ENCODE measurements around the gene BMP8A. TPM values are rescaled to one million over a fixed set of nuclear protein-coding genes. Genes with fewer than 3 reads are reported as not detected.

BMP8A gene
- polyA plus RNA-seq, 1 donor from 2014 or later: not detected

GRCh38 chr1:39488793-39489566 is 2.5 kb upstream of the BMP8A start:
- H4K20me1 ChIP-seq (ENCODE audit: insufficient read depth): no peaks in the 10 kb centered on the region
- H3K36me3 ChIP-seq (ENCODE audit: insufficient read depth, low read length): peaks cover 23% of the 10 kb centered on the region
- peaks cover 28% of the 10 kb centered on the region for H3K27me3 ChIP-seq (ENCODE audit: insufficient read depth, low read depth, low read length)
- H3K79me2 ChIP-seq (replicated peaks; ENCODE audit: insufficient read depth, low read length): no peaks in the 10 kb centered on the region
- no peak for TF ChIP-seq EZH2 (IDR thresholded peaks at IDR 0.05; ENCODE audit: borderline replicate concordance, insufficient read depth, low read length, poor library complexity, severe bottlenecking)
- no peak for TF ChIP-seq TAF1 (IDR thresholded peaks at IDR 0.05; ENCODE audit: low read depth)
- no peak for TF ChIP-seq SMC3 (conservative IDR thresholded peaks at IDR 0.05; ENCODE audit: poor library complexity)
- TF ChIP-seq, protein P1, sequence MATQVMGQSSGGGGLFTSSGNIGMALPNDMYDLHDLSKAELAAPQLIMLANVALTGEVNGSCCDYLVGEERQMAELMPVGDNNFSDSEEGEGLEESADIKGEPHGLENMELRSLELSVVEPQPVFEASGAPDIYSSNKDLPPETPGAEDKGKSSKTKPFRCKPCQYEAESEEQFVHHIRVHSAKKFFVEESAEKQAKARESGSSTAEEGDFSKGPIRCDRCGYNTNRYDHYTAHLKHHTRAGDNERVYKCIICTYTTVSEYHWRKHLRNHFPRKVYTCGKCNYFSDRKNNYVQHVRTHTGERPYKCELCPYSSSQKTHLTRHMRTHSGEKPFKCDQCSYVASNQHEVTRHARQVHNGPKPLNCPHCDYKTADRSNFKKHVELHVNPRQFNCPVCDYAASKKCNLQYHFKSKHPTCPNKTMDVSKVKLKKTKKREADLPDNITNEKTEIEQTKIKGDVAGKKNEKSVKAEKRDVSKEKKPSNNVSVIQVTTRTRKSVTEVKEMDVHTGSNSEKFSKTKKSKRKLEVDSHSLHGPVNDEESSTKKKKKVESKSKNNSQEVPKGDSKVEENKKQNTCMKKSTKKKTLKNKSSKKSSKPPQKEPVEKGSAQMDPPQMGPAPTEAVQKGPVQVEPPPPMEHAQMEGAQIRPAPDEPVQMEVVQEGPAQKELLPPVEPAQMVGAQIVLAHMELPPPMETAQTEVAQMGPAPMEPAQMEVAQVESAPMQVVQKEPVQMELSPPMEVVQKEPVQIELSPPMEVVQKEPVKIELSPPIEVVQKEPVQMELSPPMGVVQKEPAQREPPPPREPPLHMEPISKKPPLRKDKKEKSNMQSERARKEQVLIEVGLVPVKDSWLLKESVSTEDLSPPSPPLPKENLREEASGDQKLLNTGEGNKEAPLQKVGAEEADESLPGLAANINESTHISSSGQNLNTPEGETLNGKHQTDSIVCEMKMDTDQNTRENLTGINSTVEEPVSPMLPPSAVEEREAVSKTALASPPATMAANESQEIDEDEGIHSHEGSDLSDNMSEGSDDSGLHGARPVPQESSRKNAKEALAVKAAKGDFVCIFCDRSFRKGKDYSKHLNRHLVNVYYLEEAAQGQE (IDR thresholded peaks at IDR 0.05; ENCODE audit: borderline replicate concordance): no peak
- no peak overlapping the region for H3K4me2 ChIP-seq (ENCODE audit: low read length)
- H2AFZ ChIP-seq (ENCODE audit: low read depth, low read length): no peak overlapping the region
- H3F3A ChIP-seq (ENCODE audit: insufficient read depth, low read length, poor library complexity, severe bottlenecking): no peaks in the 10 kb centered on the region
- H3K27ac ChIP-seq (ENCODE audit: low read length): no peak overlapping the region
- no peak overlapping the region for H3K9ac ChIP-seq (ENCODE audit: low read length)
- no peak overlapping the region for H3K4me3 ChIP-seq (ENCODE audit: low read length)
- H3K9me2 ChIP-seq (ENCODE audit: insufficient read depth, low read length): no peaks in the 10 kb centered on the region
- no peaks in the 10 kb centered on the region for H3K9me3 ChIP-seq (ENCODE audit: low read length)

- H3K9ac ChIP-seq (ENCODE audit: low read length): no peak overlapping the region
- H4K20me1 ChIP-seq (ENCODE audit: insufficient read depth): no peaks in the 10 kb centered on the region
- TF ChIP-seq SMC3 (conservative IDR thresholded peaks at IDR 0.05; ENCODE audit: poor library complexity) (no peak), EP300 (conservative IDR thresholded peaks at IDR 0.05; ENCODE audit: poor library complexity, severe bottlenecking) (no peak), TAF1 (IDR thresholded peaks at IDR 0.05; ENCODE audit: low read depth) (no peak), RAD21 (conservative IDR thresholded peaks at IDR 0.05) (no peak), POLR2AphosphoS5 (IDR thresholded peaks at IDR 0.05) (no peak), EZH2 (IDR thresholded peaks at IDR 0.05; ENCODE audit: borderline replicate concordance, insufficient read depth, low read length, poor library complexity, severe bottlenecking) (no peak), MXI1 (conservative IDR thresholded peaks at IDR 0.05; ENCODE audit: poor library complexity, severe bottlenecking) (no peak), CTCF (IDR thresholded peaks at IDR 0.05; ENCODE audit: poor library complexity, severe bottlenecking) (no peak)
- TF ChIP-seq, protein P1 (IDR thresholded peaks at IDR 0.05; ENCODE audit: borderline replicate concordance): no peak
- no peak overlapping the region for H3K4me3 ChIP-seq (ENCODE audit: low read length)
- H3K36me3 ChIP-seq (ENCODE audit: insufficient read depth, low read length): peaks cover 20% of the 10 kb centered on the region
- no peaks in the 10 kb centered on the region for H3K79me2 ChIP-seq (replicated peaks; ENCODE audit: insufficient read depth, low read length)
- no peak overlapping the region for H2AFZ ChIP-seq (ENCODE audit: low read depth, low read length)
- H3K27me3 ChIP-seq (ENCODE audit: insufficient read depth, low read depth, low read length): peaks cover 35% of the 10 kb centered on the region
- H3K9me2 ChIP-seq (ENCODE audit: insufficient read depth, low read length): no peaks in the 10 kb centered on the region
- H3F3A ChIP-seq (ENCODE audit: insufficient read depth, low read length, poor library complexity, severe bottlenecking): no peaks in the 10 kb centered on the region
- H3K27ac ChIP-seq (ENCODE audit: low read length): no peak overlapping the region
- H3K4me2 ChIP-seq (ENCODE audit: low read length): no peak overlapping the region
- H3K9me3 ChIP-seq (ENCODE audit: low read length): no peaks in the 10 kb centered on the region
Observed at GRCh38 chr1:39489567-39490239, 1.7 kb upstream of the BMP8A start.

Data from neural cell (in vitro differentiated cells).